HG02642 (cell line): Measurements from ENCODE around the gene C3orf38.
"Not testable (repeated sequence)": the region's sequence is repeated elsewhere in the genome, so short reads cannot be mapped to it uniquely, and the experiment has no call there.

Source experiments
- ATAC-seq: cut with Tn5 transposase; IDR thresholded peaks from one replicate; pipeline ENCODE4 v1.9.1; 2021; ENCODE audit warnings: mild to moderate bottlenecking; ENCODE audit not compliant: unreplicated experiment, poor library complexity

Gene C3orf38

GRCh38 chr3:88149509-88150362, at the start of gene C3orf38:
Gene C3orf38 (plus strand): TSS chr3:88149959. CDS start chr3:88150053, 94 bp downstream.
- ATAC-seq, result peak; percentile 88

- ATAC-seq, result peak; percentile 80
Observed at GRCh38 chr3:88101142-88101541, 48.6 kb upstream of the C3orf38 start.

DNA sequence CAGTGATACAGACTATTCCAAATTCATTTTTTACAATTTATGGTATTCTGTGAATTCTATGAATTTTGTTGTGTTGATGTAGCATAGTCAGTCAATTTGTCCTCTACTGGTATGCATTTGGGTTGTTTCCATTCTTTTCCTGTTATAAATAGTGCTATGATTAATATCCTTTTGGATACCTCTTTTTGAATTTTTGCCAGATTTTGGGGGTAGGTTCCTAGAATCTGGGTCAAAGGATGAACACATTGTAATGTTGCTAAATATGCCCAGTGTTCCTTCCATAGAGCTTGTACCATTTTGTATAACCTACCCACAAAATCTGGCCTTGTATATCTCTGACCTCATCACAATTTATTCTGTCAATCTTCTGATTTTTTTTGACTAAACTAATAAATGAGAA, 44.4 kb upstream of the C3orf38 start:
- no peak for ATAC-seq

- ATAC-seq, result no peak
Observed at GRCh38 chr3:88112289-88112688, 37.5 kb upstream of the C3orf38 start.

GRCh38 chr3:88113311-88114162, 36.2 kb upstream of the C3orf38 start:
- ATAC-seq, result peak; percentile 96

DNA sequence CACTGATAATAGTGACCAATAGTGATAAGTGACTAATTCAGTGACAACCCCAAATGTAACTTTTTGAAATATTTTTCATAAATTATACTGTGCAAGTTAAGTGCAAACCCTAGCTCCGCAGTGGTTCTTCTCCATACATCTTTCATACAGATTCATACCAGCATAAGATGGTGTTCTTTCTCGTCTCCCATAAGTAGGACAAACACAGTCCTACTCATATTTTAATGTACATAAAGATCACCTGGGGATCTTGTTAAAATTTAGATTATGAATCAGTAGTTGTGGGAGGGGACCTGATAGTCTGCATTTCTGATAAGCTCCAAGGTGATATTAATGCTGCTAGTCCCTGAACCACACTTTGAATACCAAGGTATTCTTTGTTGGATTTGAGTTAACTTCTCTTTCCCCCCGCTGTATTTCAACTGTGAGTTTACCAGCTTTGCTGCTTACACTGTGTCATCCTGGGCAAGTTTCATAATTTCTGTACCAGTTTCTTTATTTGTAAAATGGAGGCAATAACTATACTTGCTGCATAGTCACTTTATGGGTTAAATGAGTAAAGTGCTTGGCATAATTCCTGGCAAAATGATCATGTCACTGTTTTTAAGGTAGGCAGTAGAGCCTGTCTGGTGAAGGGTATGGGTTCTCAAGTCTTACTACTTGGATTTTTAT, 34.7 kb upstream of the C3orf38 start:
- ATAC-seq, result no peak

DNA sequence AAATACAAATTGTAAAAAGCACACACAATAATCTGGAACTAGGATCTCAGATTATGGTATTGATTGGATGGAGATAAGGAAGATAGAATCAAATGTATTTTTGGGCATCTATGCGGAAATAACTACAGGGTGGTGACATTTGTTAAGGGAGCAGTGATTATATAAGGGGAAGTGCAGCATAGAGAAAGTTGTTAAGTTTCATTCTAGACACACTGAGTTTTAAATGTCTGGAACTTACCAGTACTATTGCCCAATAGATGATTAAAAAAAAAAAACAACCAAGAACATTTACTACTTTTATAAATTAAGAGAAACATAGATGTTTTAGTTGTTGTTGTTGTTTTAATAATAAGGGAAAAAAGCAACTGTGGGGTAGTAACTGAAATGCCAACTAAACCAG, 32.1 kb upstream of the C3orf38 start:
- no peak for ATAC-seq

GRCh38 chr3:88118603-88119002, 31.2 kb upstream of the C3orf38 start:
- not testable (repeated sequence) for ATAC-seq

DNA sequence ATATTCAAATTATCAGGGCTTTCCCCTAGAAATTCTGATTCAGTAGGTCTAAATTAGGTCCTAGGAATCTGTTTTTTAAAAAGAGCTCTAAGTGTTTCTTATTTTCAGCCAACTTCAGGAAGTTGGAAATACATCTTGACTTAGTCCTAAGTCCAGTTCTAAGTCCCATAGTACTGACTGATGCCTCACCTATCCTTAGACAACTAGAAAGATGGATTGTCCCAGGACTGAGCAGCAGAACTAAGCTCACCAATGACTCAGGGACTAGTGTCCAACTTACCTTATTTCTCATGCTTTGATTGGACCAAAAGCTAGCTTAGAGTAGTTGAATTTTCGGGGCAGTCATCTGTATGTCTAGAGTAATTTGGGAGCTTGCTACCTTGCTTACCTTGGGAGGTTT, 26.2 kb upstream of the C3orf38 start:
- no peak for ATAC-seq

GRCh38 chr3:88131695-88132094, 18.1 kb upstream of the C3orf38 start:
- ATAC-seq, result no peak

- no peak for ATAC-seq
Observed at GRCh38 chr3:88132894-88133293, 16.9 kb upstream of the C3orf38 start.

DNA sequence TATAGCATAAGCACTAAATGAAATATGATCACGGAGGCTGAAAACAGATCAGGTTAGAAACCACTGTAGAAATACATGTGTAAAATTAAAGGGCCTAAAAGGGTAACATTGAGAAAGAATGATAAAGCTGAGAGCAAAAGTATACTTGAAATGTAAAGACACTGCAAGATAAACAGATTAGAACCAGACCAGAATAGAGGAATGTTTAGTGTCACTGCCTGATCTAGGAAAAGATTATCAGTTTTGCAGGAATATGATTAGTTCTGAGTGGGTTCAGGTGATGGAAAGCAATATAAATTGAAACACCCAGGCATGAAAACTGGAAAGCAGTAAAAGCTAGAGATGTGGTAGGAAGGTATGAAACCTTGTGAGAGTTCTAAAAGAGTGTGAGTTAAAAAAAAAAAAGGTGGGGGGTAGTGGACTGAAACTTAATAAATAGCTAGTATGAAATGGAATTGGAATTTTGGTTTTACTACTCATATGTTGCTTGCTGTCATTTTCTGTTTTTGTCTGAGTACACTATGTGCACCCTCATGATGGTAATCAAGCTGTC, 16.0 kb upstream of the C3orf38 start:
- ATAC-seq, result no peak

GRCh38 chr3:88137836-88138235, 11.9 kb upstream of the C3orf38 start:
- ATAC-seq, result no peak

GRCh38 chr3:88141458-88142083, 8.2 kb upstream of the C3orf38 start:
- ATAC-seq, result peak; percentile 5

DNA sequence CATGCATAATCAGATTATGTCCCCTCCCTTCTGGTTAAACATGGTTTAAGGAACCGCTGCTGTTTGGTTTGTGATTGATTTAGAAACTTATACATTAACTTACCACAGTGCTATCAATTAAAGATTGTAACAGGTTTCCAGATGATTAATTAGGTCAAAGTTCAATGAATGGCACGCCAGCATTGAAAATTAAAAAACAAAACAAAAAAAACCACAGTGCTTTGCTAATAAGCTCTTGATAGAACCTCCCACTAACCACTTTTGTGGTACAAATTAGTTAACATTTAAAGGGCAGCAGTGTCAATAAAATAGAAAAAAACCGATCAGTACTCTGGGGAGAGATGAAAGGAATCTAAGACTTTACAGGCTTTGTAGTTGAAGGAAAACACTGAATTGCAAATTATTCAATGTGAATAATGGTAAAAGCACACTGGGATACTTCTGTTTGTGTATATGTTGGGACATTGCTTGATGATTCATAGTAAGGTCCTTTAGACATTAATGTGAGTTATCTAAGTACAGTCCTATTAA, 7.6 kb upstream of the C3orf38 start:
- peak; percentile 47 for ATAC-seq

DNA sequence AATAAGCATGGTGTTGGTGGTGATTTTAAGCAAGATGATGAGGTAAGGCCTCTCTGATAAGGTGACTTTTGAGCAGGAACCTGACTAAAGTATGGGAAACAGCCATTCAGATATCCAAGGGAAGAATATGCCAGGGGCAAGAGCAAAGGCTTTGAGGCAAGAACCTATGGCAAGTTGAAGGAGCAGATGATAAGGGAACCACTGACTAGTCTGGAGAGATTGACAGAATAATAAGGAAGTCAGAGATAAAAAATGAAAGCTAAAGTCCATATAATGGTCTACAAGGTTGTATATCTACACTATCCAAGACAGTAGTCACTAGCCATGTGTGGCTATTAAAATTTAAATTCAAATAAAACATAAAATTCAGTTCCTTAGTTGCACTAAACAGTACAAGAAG, 2.5 kb upstream of the C3orf38 start:
- no peak for ATAC-seq

- no peak for ATAC-seq
Observed at GRCh38 chr3:88148651-88149050, 1.1 kb upstream of the C3orf38 start.

GRCh38 chr3:88149101-88149508, 654 bp upstream of the C3orf38 start:
- ATAC-seq, result peak; percentile 17

GRCh38 chr3:88150371-88150770, 612 bp downstream of the C3orf38 start:
- ATAC-seq, result peak; percentile 28

GRCh38 chr3:88150806-88151205, 1.0 kb downstream of the C3orf38 start:
- ATAC-seq, result no peak
